Neural crest cell (in vitro differentiated cells): ENCODE measurements around the gene GDA. TPM values are rescaled to one million over a fixed set of nuclear protein-coding genes. Genes with fewer than 3 reads are reported as not detected.

ENCODE experiments used
- DNase-seq: peaks from one replicate; pipeline ENCODE4 v3.0.0; 2021; ENCODE audit warnings: low read depth, mixed read lengths, low spot score
- H3K27ac Mint-ChIP-seq: one replicate; pipeline ENCODE4 v1.8.0; 2021; ENCODE audit warnings: mild to moderate bottlenecking, mixed read lengths; ENCODE audit not compliant: unreplicated experiment
- H3K27me3 Mint-ChIP-seq: 2 replicates; pipeline ENCODE4 v1.8.0; 2021; ENCODE audit warnings: low read depth, mild to moderate bottlenecking, mixed read lengths
- H3K36me3 Mint-ChIP-seq: 2 replicates; pipeline ENCODE4 v1.8.0; 2021; ENCODE audit warnings: low read depth, mild to moderate bottlenecking, mixed read lengths
- H3K4me1 Mint-ChIP-seq: 2 replicates; pipeline ENCODE4 v1.8.0; 2021; ENCODE audit warnings: mixed read lengths
- H3K4me3 Mint-ChIP-seq: one replicate; pipeline ENCODE4 v1.8.0; 2021; ENCODE audit warnings: mild to moderate bottlenecking, mixed read lengths
- H3K9me3 Mint-ChIP-seq: 2 replicates; pipeline ENCODE4 v1.8.0; 2021; ENCODE audit warnings: mixed read lengths
- total RNA-seq: library from RNA; stranded (reverse); gene quantifications from 2 replicates; pipeline ENCODE4 v1.2.1, GENCODE V29; 2021
- TF ChIP-seq, protein P1 (sequence below): fragments of 200-600 bp; sonication (generic); conservative IDR thresholded peaks from 2 replicates; pipeline ENCODE4 v1.5.0; 2021; ENCODE audit warnings: antibody characterized with exemption, mild to moderate bottlenecking

GDA gene
- total RNA-seq, 1 donor from 2014 or later = 12.3 TPM

DNA sequence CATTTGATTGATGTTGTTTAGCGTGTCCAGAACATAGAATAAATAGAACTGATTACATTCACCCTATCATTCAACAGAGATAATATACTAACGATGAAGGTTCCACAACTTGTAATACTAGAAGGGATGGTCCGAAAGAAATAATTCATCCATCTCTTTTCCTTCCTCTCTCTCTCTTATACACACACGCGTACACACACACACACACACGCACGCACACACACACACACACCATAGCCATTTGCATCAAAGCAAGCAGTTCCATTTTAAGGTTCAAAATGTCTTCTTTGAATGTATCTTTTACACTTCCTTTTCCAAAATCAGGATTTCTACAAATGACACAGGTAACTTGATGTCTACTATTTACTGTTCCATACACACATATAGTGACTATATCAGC, 887 bp downstream of the GDA start:
- Mint-ChIP-seq H3K4me1 (no peaks in the 10 kb centered on the region), H3K4me3 (no peak overlapping the region), H3K9me3 (peaks cover 6% of the 10 kb centered on the region), H3K36me3 (peaks cover 6% of the 10 kb centered on the region), H3K27me3 (peaks cover 11% of the 10 kb centered on the region), H3K27ac (no peak overlapping the region)
- no peak for DNase-seq
- TF ChIP-seq, protein P1, sequence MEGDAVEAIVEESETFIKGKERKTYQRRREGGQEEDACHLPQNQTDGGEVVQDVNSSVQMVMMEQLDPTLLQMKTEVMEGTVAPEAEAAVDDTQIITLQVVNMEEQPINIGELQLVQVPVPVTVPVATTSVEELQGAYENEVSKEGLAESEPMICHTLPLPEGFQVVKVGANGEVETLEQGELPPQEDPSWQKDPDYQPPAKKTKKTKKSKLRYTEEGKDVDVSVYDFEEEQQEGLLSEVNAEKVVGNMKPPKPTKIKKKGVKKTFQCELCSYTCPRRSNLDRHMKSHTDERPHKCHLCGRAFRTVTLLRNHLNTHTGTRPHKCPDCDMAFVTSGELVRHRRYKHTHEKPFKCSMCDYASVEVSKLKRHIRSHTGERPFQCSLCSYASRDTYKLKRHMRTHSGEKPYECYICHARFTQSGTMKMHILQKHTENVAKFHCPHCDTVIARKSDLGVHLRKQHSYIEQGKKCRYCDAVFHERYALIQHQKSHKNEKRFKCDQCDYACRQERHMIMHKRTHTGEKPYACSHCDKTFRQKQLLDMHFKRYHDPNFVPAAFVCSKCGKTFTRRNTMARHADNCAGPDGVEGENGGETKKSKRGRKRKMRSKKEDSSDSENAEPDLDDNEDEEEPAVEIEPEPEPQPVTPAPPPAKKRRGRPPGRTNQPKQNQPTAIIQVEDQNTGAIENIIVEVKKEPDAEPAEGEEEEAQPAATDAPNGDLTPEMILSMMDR = no peak

DNA sequence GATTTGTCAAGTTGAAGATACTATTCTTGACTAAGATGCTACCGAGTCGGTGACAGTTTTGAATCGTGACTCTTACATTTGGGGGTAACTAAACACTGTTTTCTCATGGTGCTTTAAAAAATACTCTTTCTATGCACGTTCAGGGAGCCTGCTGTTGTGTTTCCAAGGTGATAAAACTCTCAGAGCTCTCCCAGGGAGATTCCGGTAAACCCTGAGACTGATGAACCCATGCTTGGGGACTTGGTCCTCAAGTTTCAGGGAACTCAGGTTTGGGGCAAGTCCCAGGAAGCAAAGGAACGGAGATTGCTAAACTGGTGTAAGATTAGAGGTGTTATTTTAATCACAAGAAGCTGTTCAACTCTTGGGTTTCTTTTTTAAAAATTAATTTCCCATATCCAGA, 1.4 kb downstream of the GDA start:
- TF ChIP-seq, protein P1 = no peak
- Mint-ChIP-seq H3K4me1 (no peaks in the 10 kb centered on the region), H3K27ac (no peak overlapping the region), H3K27me3 (peaks cover 11% of the 10 kb centered on the region), H3K36me3 (peaks cover 6% of the 10 kb centered on the region), H3K4me3 (no peak overlapping the region), H3K9me3 (peaks cover 6% of the 10 kb centered on the region)
- no peak for DNase-seq

- no peaks in the 10 kb centered on the region for H3K4me1 Mint-ChIP-seq
- H3K27me3 Mint-ChIP-seq = peaks cover 11% of the 10 kb centered on the region
- H3K27ac Mint-ChIP-seq = no peak overlapping the region
- no peak overlapping the region for H3K4me3 Mint-ChIP-seq
- TF ChIP-seq, protein P1 = no peak
- peaks cover 6% of the 10 kb centered on the region for H3K9me3 Mint-ChIP-seq
- no peak for DNase-seq
- H3K36me3 Mint-ChIP-seq = peaks cover 6% of the 10 kb centered on the region
Measured at GRCh38 chr9:72151104-72151503, 1.9 kb downstream of the GDA start.

DNA sequence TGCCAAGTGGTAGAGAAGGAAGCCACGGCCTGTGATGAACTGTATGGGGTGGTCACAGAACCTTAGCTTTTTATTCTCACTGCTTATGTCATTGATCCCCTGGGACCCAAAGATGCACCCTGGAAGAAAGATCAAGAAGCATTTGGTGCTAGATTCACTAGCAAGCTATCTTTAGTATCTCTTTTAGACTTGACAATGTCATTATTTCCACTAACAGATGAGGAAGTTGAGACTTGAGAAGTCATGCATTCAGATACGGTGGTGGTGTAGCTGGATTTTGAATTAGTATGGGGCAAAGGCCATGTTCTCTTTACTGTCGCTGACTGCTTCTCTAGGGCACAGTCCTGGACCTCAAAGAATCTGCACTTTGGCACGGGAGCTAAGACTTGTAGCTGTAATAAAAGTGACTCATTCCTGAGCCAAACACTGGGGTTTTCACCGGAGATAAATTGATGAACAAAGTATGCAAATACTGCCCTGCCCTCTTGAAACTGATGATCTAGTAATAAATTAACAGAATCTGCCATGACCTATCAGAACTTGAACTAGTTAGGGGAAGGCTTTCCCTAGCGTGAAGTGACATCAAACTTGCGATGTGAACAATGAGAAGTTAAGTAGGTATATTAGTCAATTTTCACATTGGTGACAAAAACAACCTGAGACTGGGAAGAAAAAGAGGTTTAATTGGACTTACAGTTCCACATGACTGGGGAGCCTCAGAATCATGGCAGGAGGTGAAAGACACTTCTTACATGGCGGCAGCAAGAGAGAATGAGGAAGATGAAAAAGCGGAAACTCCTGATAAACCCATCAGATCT, 5.4 kb downstream of the GDA start:
- no peaks in the 10 kb centered on the region for H3K4me1 Mint-ChIP-seq
- TF ChIP-seq, protein P1 = no peak
- no peak overlapping the region for H3K4me3 Mint-ChIP-seq
- no peak overlapping the region for H3K27ac Mint-ChIP-seq
- peaks cover 8% of the 10 kb centered on the region for H3K27me3 Mint-ChIP-seq
- no peak for DNase-seq
- H3K9me3 Mint-ChIP-seq = peaks cover 6% of the 10 kb centered on the region
- H3K36me3 Mint-ChIP-seq = peaks cover 6% of the 10 kb centered on the region

GRCh38 chr9:72155301-72155700, 6.1 kb downstream of the GDA start:
- Mint-ChIP-seq H3K9me3 (peaks cover 6% of the 10 kb centered on the region), H3K27ac (no peak overlapping the region), H3K36me3 (peaks cover 5% of the 10 kb centered on the region)

More at GRCh38 chr9:72155301-72155700, 6.1 kb downstream of the GDA start:
- Mint-ChIP-seq H3K27me3 (peaks cover 2% of the 10 kb centered on the region), H3K4me1 (no peaks in the 10 kb centered on the region), H3K4me3 (no peak overlapping the region)
- no peak for DNase-seq
- TF ChIP-seq, protein P1 = no peak
